GM18907 (cell line): ENCODE results near the gene MAP2K6.
A peak's percentile ranks its signal among the peaks of the same experiment; 100 is the strongest.

Experiments
- ATAC-seq: cut with Tn5 transposase; IDR thresholded peaks from one replicate; pipeline ENCODE4 v1.9.1; 2021; ENCODE audit warnings: mild to moderate bottlenecking, moderate library complexity; ENCODE audit not compliant: unreplicated experiment

Gene MAP2K6

GRCh38 chr17:69414408-69415274, at the start of gene MAP2K6:
Gene MAP2K6, plus strand, starts transcription at chr17:69414697. Its CDS starts 288 bp downstream, at chr17:69414985.
- peak; percentile 97 for ATAC-seq

- ATAC-seq = peak; percentile 87
These were observed 47.2 kb upstream of the MAP2K6 start for GRCh38 chr17:69367298-69367697.

- no peak for ATAC-seq
These were observed 41.4 kb upstream of the MAP2K6 start for GRCh38 chr17:69373069-69373468.

GRCh38 chr17:69375229-69375628, 39.3 kb upstream of the MAP2K6 start:
- ATAC-seq = no peak

GRCh38 chr17:69388822-69389442, 25.6 kb upstream of the MAP2K6 start:
- no peak for ATAC-seq

GRCh38 chr17:69390795-69391501, 23.5 kb upstream of the MAP2K6 start:
- ATAC-seq = no peak

GRCh38 chr17:69401251-69401650, 13.2 kb upstream of the MAP2K6 start:
- no peak for ATAC-seq

GRCh38 chr17:69402052-69402451, 12.4 kb upstream of the MAP2K6 start:
- no peak for ATAC-seq

- no peak for ATAC-seq
These were observed 10.1 kb upstream of the MAP2K6 start for GRCh38 chr17:69404399-69404798.

- ATAC-seq = no peak
These were observed 9.4 kb upstream of the MAP2K6 start for GRCh38 chr17:69405096-69405495.

- no peak for ATAC-seq
These were observed 7.6 kb upstream of the MAP2K6 start for GRCh38 chr17:69406941-69407340.

- no peak for ATAC-seq
These were observed 6.7 kb upstream of the MAP2K6 start for GRCh38 chr17:69407759-69408158.

GRCh38 chr17:69410671-69411070, 3.8 kb upstream of the MAP2K6 start:
- ATAC-seq = no peak

GRCh38 chr17:69411766-69412165, 2.7 kb upstream of the MAP2K6 start:
- no peak for ATAC-seq

- ATAC-seq = no peak
These were observed 2.2 kb upstream of the MAP2K6 start for GRCh38 chr17:69412251-69412671.

- ATAC-seq = no peak
These were observed 934 bp downstream of the MAP2K6 start for GRCh38 chr17:69415431-69415830.

GRCh38 chr17:69417545-69418483, 3.3 kb downstream of the MAP2K6 start:
- ATAC-seq = no peak

- no peak for ATAC-seq
These were observed 4.0 kb downstream of the MAP2K6 start for GRCh38 chr17:69418535-69418934.

GRCh38 chr17:69423450-69423849, 9.0 kb downstream of the MAP2K6 start:
- ATAC-seq = no peak

GRCh38 chr17:69424287-69425041, 10.0 kb downstream of the MAP2K6 start:
- no peak for ATAC-seq
